Measurements from ENCODE around the gene EMC9. TPM values are rescaled to one million over a fixed set of nuclear protein-coding genes. Genes with fewer than 3 reads are reported as not detected.

EMC9 gene
- total and polyA plus RNA-seq, 2 of the 8 experiments (the other 6 are each of a cell fraction or from before 2014, with no cell fraction given) = 38.4 to 47.2 TPM

- TF ChIP-seq TAF7 (optimal IDR thresholded peaks at IDR 0.05; ENCODE audit: borderline replicate concordance, low read depth, low read length) (peak; percentile 81), TBP (IDR thresholded peaks at IDR 0.05; ENCODE audit: low read depth, low read length) (peak; percentile 61; the same call in 1 of the 2 replicates), SAP30 (IDR thresholded peaks at IDR 0.05; ENCODE audit: insufficient read depth, insufficient replicate concordance, low read length) (no peak), NRF1 (IDR thresholded peaks at IDR 0.05; ENCODE audit: low read depth, low read length) (no peak), EP300 (IDR thresholded peaks at IDR 0.05; ENCODE audit: borderline replicate concordance in 1 of 2, low read depth in 2 of 2, low read length in 2 of 2) (0 out of 3 replicates have a peak, but pooled peaks of 1 of the 2 experiments have one; percentile 22), SIN3A (conservative IDR thresholded peaks at IDR 0.05 in 1 of 2, IDR thresholded peaks at IDR 0.05 in 1 of 2; ENCODE audit: low read depth in 1 of 2, low read length in 2 of 2) (peak in 1 of 2 experiments; percentile 89; a peak in 2 of 4 replicates), TEAD4 (IDR thresholded peaks at IDR 0.05; ENCODE audit: low read depth, low read length) (0 out of 2 replicates have a peak, but pooled peaks have one; percentile 10), SIX5 (IDR thresholded peaks at IDR 0.05; ENCODE audit: low read depth, low read length) (no peak), CHD2 (IDR thresholded peaks at IDR 0.05; ENCODE audit: low read length) (no peak)
Observed at GRCh38 chr14:24146453-24146977, 5.1 kb upstream of the EMC9 start, which contains the start of gene PSME2 (continued).

Measured in H1 (cell line).